GM11168 (cell line): Measurements from ENCODE around the gene HTR5A.

Experiments
- in situ Hi-C: fragments of 300-500 bp; cut with MboI; formaldehyde crosslinking; loops from one replicate; pipeline ENCODE4 v1.12.0; 2022; ENCODE audit warnings: low sequenced_read_pairs; ENCODE audit not compliant: unreplicated experiment

HTR5A gene

DNA sequence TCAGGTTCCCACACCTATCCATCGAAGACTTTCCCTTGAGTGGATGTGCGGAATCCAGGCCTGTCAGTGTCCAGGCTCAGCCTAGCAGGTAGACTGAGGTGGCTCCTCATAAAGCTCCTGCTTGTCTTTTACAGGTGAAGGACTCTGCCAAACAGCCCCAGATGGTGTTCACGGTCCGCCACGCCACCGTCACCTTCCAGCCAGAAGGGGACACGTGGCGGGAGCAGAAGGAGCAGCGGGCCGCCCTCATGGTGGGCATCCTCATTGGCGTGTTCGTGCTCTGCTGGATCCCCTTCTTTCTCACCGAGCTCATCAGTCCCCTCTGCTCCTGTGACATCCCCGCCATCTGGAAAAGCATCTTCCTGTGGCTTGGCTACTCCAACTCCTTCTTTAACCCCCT is 13.9 kb downstream of the HTR5A start:
- in situ Hi-C loops, result no loop called here

DNA sequence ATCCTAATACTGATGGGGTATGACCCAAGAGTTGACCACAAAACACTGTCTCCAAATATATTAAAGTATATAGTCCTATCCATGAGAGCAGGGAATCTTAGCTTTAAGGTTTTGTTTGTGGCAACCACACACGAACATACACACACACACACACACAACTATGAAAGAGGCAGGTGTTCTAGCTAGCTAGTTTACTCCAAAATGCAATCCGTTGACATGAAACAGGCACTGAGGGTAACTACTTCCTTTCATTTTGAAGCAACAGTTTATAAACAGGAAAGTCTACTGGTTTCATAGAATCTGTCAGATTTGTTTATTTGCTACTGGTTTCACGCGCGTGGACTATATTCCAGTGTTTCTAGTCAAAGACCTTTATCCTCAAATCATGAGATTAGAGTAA is 14.8 kb downstream of the HTR5A start:
- in situ Hi-C loops, result no loop called here

DNA sequence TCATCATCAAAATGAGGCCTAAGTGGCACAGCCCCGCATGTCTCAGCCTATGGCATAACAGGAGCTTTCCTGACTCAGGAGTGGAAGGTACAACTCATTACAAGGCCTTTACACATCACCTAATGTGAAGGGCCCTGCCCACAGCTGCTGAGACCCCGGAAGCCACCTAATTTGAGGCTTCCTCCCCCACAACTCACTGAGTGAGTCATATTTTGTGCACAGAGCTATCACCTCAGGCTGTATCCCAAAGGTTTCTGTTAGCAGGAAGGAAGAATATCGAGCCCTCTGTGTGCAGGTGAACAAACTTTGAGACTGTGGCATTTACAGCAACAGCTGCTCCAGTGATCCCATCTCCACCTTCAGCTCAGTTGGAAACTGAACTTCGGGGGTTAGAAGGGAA is 20.6 kb downstream of the HTR5A start:
- in situ Hi-C loops, result no loop called here

GRCh38 chr7:155093596-155093995 is 23.5 kb downstream of the HTR5A start:
- in situ Hi-C loops, result no loop called here

GRCh38 chr7:155094636-155095135 is 24.6 kb downstream of the HTR5A start:
- in situ Hi-C loops, result no loop called here

GRCh38 chr7:155097338-155097737 is 27.2 kb downstream of the HTR5A start:
- in situ Hi-C loops, result no loop called here

- in situ Hi-C loops, result no loop called here
Observed at GRCh38 chr7:155103839-155104238, 33.7 kb downstream of the HTR5A start.

DNA sequence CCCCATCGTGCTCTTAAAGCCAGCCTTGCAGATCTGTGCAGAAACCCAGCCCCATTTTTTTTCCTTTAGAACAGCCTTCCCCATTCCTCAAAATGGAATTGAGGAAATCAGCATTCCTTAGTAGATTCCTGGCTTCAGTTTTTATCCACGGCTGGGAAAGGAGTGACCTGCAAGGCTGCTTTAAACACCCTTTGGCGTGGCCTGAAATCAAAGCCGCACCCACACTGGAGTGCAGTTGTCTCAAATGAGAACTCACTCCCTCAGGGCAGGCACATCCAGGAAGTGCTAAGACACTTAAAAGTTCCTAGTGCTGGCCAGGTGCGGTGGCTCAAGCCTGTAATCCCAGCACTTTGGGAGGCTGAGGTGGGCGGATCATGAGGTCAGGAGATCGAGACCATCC is 34.8 kb downstream of the HTR5A start:
- in situ Hi-C loops, result no loop called here

DNA sequence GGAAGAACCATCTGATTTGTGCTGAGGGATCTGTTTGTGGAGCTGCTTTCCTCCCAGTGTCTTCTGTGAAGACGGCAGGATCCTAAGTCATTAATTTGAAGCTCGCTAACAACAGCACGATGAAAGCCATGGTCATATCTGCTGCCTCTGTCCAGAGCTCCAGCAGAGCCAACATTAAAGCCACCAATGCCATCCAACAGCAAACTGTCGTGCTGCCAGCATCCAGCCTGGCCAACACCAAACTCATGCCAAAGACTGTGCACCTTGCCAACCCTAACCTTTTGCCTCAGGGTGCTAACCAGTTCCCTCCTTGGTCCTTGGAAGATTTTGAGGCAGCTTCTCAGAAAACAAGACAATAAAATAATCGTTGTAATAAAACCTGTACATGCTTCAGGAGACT is 36.2 kb downstream of the HTR5A start:
- in situ Hi-C loops, result no loop called here

DNA sequence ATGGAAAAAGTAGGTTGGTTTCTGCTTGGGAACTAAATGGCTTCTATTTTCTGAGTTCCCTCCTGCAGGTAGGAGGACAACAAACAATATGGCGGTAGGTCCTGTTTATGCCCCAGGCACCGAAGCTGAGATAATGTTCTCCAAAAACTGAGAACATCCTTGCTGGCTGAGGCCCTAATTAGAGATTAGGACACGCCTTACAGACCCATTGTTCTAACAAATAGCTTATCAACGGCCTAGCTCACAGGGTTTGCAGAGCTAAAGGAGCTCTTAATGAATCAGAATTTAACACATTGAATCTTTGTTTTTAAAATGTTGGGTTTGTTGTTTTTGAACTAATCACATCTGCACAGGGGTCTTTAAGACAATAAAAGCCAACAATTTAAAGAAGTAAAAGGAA is 37.0 kb downstream of the HTR5A start:
- in situ Hi-C loops, result no loop called here

DNA sequence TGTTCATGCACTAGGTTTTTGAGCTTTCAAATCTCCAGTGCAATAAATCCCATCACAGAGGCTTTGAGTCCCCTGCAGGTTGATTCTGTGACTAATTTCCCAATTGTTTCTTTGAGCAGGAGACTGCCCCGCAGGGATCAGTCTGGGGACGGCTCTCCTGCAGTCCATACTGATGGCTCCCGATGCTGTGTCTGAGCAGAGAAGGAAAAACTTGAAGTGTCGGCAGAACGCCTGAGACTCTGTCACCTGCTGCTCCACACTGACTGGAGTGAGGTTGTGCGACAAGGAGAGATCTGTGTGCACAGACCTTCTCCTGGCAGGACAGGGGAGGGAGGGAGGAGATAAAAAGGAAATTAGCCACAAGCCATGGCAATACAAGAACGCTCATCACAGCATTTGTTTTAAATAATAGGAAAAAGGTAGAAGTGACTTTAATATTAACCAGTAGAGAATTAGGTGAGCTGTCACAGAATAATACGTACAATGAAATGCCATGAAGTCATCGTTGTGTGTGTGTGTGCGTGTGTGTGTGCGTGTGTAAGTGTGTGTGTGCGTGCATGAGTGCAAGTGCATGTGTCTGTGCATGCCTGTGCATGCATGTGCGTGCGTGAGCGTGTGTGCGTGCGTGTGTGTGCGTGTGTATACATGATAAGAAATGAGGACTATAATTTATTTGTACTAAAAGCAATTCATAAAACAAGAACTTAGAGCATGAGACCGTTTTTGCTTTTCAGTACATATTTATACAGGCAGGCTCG is 38.2 kb downstream of the HTR5A start:
- in situ Hi-C loops, result no loop called here

DNA sequence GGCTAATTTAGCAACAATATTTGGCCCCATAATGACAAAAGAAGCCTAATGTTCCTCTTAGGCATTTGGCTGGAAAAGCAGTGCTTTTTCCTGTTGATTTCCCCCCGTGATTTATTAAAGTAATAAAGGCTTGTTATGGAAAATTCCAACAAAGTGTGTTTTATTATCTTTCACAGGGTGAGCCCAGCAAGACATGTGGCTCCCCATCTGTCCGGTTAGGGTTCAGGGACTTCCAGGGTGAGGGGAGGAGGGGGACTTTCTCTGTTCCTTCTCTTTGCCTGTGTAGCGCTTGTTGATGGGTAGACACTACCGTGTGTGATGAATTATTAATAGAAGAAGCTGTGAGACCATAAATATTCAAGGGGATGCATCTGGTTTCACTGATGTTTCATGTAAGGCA is 39.0 kb downstream of the HTR5A start:
- in situ Hi-C loops, result no loop called here

DNA sequence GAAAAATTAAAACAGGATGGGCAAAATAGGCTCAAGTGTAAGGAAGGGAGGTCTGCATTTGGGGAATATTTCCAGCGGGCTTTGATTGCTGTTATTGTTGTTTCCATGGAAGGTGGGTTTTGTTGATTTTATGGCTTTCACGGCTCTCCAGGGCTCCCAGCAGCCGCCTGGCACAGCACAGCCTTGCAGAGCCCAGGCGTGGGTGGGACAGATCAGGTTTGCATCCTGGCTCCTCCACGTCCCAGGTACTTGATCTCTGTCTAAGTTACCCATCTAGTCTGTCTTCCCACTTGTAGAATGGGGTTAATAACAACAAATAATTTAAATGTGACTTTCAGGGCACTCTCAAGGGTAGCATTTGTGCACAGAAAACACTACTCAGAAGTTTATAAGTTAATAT is 45.2 kb downstream of the HTR5A start:
- in situ Hi-C loops, result no loop called here

DNA sequence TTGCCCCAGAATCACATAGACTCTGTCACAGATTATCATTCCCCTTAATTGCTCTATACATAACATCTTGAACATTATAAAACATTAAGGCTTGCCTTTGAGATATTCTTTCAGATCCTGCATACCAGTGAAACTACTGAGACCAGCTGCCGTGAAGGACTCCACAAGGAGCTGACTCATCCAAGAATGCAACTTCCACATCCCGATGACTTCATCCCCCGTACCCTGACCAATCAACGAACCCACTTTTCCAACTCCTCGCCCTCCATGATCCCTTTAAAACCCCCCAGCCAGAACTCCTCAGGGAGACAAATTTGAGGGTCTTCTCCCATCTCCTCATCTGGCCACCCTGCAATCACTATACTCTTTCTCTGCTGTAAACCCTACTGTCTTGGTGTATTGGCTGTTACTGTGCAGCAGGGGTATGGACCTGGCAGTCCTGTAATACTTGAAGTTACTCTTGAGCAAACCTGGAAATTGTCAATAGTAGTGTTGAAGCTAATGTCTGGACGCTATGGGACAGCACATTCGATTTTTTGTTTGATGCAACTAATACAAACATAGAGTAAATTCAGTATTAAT is 49.8 kb downstream of the HTR5A start:
- in situ Hi-C loops, result no loop called here

DNA sequence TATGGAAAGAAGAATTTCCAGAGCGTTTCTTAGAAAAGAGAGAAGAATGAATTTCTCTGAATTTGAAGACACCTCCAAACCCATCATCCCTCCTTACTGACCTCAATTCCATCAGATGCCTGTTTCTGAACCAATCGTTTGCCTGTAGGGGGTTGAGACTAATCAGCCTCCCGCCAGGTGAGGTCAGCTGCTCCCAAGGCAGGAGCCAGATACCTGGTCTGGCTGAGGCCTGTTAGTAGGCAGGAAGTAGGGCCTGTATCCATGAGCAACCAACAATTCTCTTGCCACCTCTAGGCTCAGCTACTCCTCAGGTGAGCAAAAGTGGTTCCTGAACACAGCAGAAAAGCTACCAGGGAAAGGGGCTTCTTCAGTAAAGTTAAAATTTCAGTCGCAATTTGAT is 50.3 kb downstream of the HTR5A start:
- in situ Hi-C loops, result no loop called here

DNA sequence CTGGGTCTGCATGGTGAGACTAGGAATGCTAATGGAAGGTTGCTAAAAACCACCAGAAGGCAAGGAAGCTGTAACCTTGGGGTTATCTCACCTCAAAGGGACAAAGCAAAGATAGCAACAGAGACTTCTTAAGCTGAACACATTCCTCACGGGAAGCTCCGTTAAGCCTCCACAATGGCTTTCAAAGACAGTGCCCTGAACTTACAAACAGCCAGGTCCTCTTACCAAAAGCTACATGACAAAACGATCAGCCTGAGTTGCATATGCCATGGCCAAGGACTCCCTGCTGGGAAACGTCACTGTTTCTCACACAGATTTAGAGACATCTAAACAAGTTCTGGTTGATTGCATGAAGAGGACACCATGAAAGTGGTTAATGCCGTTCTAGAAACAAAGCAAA is 52.7 kb downstream of the HTR5A start:
- in situ Hi-C loops, result no loop called here

GRCh38 chr7:155123413-155123812 is 53.3 kb downstream of the HTR5A start:
- in situ Hi-C loops, result no loop called here

- in situ Hi-C loops, result no loop called here
Observed at GRCh38 chr7:155124706-155125105, 54.6 kb downstream of the HTR5A start.

DNA sequence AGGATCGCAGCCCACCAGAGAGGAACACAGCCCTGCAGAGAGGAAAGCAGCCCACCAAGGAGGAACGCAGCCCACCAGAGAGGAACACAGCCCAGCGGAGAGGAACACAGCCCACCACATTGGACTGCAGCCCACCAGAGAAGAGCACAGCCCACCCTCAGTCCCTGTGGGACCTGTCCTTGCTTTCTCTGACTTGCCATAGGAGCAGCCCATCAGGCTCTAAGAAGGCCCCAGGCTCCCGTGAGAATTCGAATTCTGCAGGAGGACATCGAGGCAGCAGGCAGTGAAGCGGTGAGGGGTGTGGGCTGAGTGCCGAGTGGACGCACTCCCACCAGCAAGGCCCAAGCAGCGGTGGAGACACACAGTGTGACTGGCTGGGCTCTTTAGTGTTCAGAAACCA is 59.1 kb downstream of the HTR5A start:
- in situ Hi-C loops, result no loop called here

DNA sequence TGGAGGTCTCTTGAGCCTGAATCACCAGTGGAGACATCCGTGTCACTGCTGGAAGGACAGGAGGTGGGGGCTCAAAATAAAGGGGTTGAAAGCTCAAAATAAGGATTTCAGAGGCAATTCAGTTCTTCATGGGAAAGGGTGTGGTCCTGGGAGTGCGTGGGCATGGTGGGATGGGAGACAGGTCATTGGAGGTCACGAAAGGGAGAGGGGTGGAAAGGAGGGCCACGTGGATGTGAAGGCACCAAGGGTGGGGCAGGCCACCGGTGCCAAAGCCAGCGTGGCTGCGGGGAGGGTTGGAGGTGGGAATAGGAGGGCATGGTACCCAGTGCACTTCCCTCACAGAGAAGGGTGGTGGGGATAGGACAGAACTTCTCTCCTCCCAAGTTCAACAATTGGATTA is 59.7 kb downstream of the HTR5A start:
- in situ Hi-C loops, result no loop called here

DNA sequence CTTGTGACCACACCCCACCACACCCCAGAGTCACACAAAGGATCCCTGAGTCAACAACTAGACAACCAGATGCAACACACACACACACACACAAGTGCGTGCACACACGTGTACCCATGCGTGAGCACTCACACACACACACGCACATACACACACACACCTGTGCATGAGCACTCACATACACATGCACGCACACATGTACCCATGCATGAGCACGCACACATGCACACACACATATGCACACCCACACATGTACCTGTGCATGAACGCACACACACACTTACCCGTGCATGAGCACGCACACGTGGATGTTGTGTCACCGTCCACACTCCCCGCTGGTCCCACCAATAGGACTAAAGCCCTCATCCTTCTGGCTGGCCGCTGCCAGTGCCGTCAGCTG is 60.4 kb downstream of the HTR5A start:
- in situ Hi-C loops, result no loop called here

DNA sequence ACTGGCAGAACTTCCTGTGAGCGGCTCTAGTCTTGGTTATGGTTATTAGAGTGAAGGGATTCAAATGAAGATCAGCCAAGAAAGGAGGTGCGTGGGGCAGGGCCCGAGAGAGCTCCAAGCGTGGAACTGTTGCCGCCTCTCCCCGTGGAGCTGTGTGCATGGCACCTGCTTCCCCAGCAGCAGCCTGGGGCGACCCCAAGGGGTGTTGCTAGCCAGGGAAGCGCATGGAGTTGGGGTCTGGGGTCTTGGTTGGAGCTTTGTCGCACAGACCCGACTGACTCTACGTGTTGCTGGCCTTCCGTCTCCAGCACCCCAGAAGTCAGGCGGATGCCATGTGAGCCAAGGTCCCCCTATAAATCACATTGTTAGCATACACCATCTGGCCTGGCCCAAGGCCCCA is 61.0 kb downstream of the HTR5A start:
- in situ Hi-C loops, result no loop called here
